GM12801 (cell line): ENCODE results near the gene CBR4.

Source experiments
- TF ChIP-seq, protein P1 (sequence below): IDR thresholded peaks from one replicate; pipeline ENCODE4 v1.5.1; 2011; ENCODE audit warnings: control low read depth; ENCODE audit not compliant: insufficient read length; ENCODE audit errors: extremely low read depth

Gene CBR4

DNA sequence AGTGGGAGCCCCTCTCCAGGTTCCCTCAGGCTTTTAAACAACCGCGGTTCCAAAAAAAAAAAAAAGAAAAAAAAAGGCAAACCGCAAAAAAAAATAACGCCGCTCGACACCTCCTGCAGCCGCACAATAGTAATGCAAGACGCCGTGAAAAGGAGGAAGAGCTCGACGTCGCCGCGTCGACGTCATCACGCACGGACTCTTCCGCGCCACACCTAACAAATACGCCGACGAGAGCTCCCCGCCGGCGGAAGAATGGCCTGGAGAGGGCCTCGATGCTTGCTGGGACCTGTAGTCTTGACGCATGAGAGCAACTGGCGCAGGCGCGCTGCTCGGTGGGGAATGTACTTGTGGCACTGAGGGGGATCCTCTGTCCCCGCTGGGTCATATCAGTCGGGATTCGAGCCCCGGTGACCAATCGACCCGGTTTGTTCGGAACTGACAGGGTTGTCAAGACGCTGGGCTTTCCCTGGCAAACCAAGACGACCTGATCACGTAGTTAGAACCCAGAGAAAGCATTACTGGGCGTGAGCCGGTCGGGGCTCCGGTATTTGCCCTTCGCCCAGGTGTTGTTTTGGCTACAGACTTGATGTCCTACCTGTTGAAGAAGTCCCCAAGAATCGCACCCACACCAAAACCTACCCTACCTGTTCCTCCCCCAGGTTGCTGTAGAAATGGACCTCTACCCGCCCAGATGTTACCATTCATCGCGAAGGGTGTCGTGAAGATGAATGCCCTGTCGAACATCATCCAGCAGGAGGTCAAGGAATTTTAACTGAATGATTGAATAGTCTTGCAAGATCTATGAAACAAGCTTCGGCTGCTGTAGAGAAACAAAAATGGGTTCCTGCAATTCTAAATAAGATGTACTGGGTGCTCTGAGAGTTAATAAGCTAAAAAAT lies at the start of gene CBR4:
CBR4 (minus strand) TSS at position 131 of the 899 bp plus-strand sequence. CDS start 166 bp downstream, outside the sequence.
- TF ChIP-seq, protein P1, sequence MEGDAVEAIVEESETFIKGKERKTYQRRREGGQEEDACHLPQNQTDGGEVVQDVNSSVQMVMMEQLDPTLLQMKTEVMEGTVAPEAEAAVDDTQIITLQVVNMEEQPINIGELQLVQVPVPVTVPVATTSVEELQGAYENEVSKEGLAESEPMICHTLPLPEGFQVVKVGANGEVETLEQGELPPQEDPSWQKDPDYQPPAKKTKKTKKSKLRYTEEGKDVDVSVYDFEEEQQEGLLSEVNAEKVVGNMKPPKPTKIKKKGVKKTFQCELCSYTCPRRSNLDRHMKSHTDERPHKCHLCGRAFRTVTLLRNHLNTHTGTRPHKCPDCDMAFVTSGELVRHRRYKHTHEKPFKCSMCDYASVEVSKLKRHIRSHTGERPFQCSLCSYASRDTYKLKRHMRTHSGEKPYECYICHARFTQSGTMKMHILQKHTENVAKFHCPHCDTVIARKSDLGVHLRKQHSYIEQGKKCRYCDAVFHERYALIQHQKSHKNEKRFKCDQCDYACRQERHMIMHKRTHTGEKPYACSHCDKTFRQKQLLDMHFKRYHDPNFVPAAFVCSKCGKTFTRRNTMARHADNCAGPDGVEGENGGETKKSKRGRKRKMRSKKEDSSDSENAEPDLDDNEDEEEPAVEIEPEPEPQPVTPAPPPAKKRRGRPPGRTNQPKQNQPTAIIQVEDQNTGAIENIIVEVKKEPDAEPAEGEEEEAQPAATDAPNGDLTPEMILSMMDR: no peak

DNA sequence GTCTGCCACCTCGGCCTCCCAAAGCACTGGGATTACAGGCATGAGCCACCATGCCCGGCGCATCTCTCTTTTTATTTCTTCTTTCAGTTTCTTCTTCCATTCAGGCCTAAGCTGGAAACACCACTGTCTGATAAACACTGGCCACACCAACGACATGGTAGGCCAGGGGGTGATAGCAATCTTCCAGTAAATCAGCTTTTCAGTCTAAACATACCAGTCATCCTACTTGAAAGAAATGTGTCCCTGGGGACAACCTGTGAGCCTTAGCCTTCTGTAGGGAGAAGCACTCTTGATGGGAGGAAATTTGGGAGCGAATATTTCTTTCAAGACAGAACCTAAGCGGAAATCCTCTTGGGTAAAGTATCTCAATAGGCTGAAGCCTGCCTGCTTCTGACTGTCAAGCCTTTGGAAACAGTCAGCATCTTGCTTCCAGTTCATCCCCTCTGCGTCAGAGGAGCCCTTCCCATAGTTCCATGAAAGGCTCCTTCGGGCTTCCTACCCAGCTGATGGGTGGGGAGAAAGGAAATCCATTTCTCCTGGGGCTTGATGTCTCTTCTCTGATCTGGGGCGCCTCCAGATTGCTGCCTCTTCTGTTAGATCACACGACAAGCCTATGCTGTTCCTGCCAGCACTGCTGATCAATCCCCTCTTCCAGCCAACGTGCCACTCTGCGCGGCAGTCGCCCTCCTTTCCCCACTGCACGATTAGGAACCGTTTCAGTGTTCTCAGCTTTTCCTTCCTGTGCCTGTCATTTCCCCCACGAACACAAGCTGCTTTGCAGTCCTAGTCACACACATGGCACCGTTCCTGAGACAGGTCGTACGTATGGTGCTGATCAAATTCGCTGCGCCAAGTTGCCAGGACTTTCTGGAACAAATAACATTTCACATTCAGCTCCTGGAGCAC lies 49.5 kb upstream of the CBR4 start:
- TF ChIP-seq, protein P1: no peak

- TF ChIP-seq, protein P1: no peak
Observed at GRCh38 chr4:169058312-169058711, 48.3 kb upstream of the CBR4 start.

- TF ChIP-seq, protein P1: no peak
Observed at GRCh38 chr4:169054879-169055278, 44.8 kb upstream of the CBR4 start.

GRCh38 chr4:169052594-169052945 lies 42.5 kb upstream of the CBR4 start:
- TF ChIP-seq, protein P1: no peak

DNA sequence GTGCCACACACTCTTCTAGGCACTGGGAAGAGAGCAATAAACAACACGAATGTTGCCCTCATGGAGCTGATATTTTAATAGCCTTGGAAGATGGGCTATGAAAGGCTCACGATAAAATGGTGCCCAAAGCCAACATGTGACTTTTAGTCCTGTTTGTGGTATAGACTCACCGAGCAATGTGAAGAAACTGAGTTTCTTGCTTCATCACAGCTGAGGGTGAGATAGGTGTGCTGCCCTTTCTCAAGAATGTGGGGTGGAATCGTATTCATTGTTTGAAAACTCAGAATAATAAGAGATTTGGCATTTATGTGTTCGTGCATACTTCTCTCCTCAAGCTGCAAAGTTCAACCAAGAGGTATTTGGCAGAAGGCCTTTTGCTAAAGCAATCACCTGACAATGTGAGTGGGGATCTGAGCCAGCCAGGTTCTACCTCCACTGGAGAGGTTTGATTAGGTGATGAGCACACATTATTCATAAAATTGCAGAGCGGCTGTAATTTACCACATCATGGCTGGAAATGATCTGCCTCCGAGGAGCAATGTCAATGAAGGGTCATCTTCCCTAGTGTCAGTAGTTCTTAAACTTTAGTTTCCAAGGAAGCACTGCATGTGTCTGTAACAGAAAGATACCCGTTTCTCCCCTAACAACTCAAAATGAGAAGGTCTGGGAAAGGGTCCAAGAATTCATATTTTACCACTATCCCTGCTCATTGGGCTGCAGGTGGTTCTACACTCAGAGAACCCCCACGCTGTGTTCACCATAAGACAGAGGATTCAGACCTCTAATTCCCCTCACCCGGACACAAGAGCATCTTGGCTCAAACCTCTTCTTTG lies 41.9 kb upstream of the CBR4 start:
- TF ChIP-seq, protein P1: no peak
